ENCODE results near the gene NAPEPLD. TPM values are rescaled to one million over a fixed set of nuclear protein-coding genes. Genes with fewer than 3 reads are reported as not detected.
"Not testable (repeated sequence)": the region's sequence is repeated elsewhere in the genome, so short reads cannot be mapped to it uniquely, and the experiment has no call there.

Gene NAPEPLD
- total RNA-seq (1 to 10 TPM; 2.4 to 3.7 TPM), total RNA-seq (8.2 to 10.3 reads per million in 2 donors)

DNA sequence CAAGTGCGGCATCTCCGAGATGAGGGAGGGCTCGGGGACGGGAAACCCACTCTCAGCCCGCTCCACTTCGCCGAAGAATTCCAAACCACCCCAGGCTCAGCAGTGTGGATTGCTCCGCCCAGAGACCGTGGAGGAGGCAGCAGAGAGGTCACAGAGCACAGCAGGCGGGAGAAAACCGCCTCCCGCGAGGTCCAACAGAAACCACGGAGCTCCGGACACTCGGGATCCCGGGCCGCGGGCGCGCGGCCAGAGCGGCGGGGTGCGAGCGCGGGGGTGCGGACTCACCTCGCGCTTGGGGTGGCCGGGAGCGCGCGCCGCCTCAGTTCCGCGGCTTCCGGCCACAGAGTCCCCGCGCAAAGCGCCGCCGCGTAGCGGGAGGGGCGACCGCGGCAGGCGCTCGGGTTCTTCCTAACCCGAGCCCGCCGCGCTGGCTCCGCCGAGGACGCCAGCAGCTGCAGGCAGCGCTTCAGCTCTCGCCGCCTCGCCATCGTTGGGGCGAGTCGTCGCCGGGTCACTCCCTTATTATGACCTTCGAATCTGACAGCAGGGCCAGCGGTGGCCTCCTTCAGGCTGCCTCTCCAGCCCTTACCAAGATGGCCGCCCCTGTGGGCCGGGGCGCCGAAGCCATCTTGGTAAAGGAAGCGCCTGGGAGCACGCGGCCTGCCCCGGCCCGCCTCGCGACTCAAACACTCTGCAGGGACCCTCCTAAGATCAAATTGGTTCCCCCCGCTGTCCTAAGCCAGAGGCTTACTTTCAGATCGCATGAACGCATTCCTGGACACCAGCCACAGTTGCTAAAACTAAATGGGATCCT is at the start of gene NAPEPLD:
NAPEPLD (minus strand) TSS at position 106 of the 814 bp plus-strand sequence. CDS start 20,323 bp downstream, outside the sequence.
- Mint-ChIP-seq H3K4me3 (peak within 1 kb of the TSS; percentile 94), H3K36me3 (ENCODE audit: low read depth) (peaks cover 7% of the 10 kb centered on the region), H3K27me3 (no peaks in the 10 kb centered on the region), H3K4me1 (peaks cover 25% of the 10 kb centered on the region), H3K27ac (peak within 1 kb of the TSS; percentile 93)
- no peaks in the 10 kb centered on the region for H3K9me3 ChIP-seq (ENCODE audit: control insufficient read depth, low read length, poor library complexity, severe bottlenecking)
- ATAC-seq (peak; percentile 91), DNase-seq (peak; percentile 55 to 64 (median 57))

DNA sequence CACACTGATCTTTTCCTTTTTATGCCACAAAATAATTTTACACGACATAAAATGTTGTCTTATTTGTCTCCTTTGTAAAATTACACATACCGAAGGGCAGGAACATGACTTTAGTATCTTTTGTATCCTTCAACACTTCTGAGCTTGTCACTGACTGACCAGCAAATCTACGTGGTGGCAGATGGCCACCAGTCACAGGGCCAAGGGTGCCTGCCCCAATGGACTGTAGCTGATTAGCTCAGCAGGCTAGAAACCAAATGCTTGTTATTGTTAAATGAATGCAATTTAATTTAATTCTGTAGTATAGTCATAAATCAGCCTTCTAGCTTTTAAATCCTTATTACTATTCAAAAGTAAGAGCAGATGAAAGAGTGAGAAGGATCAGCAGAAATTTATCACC is 49.2 kb upstream of the NAPEPLD start:
- not testable (repeated sequence) for H3K4me1 Mint-ChIP-seq; H3K4me3 Mint-ChIP-seq; H3K27me3 Mint-ChIP-seq; H3K9me3 ChIP-seq (ENCODE audit: control insufficient read depth, low read length, poor library complexity, severe bottlenecking); H3K36me3 Mint-ChIP-seq (ENCODE audit: low read depth); DNase-seq; H3K27ac Mint-ChIP-seq; ATAC-seq

DNA sequence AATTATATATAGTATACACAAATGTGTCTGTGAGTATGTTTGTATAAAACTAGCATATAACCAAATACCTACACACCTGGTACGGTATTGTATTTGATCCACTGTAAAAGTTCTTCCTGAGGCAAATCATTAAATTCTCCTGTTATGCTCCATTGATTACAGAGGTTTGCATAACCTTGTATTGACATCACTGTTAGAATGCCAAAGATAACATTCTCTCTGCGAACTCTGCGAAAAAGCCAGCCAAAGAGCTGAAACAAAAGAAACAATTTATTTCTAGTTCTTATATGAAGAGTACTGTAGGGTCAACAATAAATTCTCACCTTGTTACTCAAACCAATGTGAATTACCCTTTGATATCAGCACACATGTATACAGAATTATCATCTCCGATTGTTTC is 46.5 kb upstream of the NAPEPLD start:
- DNase-seq; ATAC-seq; H3K36me3 Mint-ChIP-seq (ENCODE audit: low read depth); H3K4me1 Mint-ChIP-seq; H3K9me3 ChIP-seq (ENCODE audit: control insufficient read depth, low read length, poor library complexity, severe bottlenecking); H3K27ac Mint-ChIP-seq; H3K4me3 Mint-ChIP-seq; H3K27me3 Mint-ChIP-seq: not testable (repeated sequence)

DNA sequence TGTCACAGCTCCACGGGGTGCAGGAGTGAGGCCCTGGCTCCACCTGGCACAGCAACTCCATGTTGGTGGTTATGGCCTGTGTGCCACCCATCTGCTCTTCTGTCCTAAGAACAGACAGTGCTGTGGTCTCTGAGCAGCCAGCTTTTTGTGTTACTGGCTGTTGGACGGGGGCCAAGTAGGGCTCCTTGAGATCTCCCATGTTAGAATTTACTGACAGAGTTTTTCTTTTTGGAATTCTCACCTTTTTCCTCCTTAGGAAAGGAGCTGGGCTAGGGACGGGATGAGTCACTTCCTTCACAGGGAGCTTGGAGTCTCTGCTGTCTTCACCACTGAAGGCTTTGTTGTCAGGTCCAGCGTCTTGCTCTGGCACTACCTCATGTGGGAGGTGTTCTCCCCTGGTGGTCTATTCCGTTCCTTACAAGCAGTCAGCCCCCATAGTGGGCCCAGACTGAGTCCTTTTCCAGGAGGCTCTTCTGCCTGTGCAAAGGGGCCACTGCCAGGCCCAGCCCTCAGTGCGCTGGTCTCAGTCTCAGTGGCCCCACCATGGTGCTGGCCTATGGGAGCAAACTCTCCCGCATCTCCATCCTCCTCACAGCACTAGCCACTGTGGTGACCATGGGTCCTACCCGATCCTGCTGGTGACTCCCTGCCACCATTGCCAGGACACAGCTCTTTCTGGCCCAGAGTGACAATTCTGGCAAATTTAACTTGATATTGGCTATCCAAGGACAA is 23.7 kb upstream of the NAPEPLD start:
- DNase-seq; H3K36me3 Mint-ChIP-seq (ENCODE audit: low read depth); ATAC-seq; H3K4me3 Mint-ChIP-seq; H3K27me3 Mint-ChIP-seq; H3K9me3 ChIP-seq (ENCODE audit: control insufficient read depth, low read length, poor library complexity, severe bottlenecking); H3K27ac Mint-ChIP-seq; H3K4me1 Mint-ChIP-seq: not testable (repeated sequence)

DNA sequence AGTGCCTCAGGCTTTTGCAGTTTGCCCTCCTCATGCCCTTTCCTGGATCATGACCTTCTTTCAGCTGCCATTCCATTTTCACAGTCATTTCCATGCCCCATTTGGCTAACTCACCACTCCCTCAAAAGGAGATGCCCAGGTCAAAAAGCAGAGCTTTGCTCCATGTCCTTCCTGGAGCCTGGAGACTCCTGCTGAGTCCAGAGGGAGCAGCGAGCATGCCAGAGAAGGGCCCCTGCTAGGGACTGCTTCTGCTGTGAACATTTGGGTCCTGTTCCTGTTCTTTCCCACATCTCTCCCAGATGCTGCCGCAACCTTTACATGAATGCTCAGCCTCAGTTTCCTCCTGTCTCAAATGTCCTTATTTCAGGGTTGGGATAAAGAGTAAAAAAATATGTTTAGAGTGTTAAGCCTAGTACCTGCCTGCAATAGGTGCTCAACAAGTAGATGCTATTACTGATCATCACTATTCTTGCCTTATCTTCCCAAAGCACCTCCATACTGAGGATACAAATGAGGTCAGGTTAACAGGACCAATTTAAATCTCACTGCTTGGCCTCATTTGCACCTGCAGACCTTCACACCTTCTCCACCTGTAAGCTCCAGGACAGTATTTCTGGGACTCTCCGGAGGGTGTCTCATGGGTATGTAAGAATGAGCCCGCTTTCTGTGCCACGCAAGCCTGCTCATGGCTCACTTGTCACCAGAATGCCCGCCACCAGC is 23.0 kb upstream of the NAPEPLD start:
- not testable (repeated sequence) for H3K4me3 Mint-ChIP-seq; ATAC-seq; H3K36me3 Mint-ChIP-seq (ENCODE audit: low read depth); DNase-seq; H3K27ac Mint-ChIP-seq; H3K27me3 Mint-ChIP-seq; H3K9me3 ChIP-seq (ENCODE audit: control insufficient read depth, low read length, poor library complexity, severe bottlenecking); H3K4me1 Mint-ChIP-seq

DNA sequence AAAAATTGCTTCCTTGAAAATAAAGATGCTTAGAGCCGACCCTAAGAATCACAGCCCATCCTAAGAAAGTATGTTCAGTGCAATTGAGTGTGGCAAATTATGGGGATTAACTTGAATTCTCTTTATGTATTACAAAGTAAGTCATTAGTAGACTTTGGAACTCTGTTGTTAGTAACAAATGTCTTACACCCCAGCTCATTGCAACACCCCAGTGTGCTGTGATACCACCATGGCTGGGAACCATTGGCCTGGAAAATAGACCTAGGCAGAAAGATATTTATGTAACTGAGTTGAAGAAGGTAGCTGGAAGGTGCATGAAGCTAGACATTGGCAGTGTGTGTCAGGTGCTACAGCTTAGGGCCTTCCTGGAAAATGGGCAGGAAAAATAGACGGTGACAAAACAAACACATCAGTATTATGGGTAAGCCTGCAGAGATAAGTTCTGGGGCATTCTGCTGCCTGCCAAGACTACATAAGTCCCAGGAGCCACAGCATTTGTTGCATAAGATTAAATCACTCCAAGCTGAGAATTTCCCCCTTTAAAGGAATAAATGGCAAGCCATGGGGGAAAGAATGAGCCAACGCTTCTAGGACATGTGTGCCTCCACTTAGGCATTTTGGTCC is 18.1 kb upstream of the NAPEPLD start:
- H3K36me3 Mint-ChIP-seq (ENCODE audit: low read depth); H3K27ac Mint-ChIP-seq; H3K9me3 ChIP-seq (ENCODE audit: control insufficient read depth, low read length, poor library complexity, severe bottlenecking); ATAC-seq; H3K27me3 Mint-ChIP-seq; H3K4me1 Mint-ChIP-seq; DNase-seq; H3K4me3 Mint-ChIP-seq: not testable (repeated sequence)

DNA sequence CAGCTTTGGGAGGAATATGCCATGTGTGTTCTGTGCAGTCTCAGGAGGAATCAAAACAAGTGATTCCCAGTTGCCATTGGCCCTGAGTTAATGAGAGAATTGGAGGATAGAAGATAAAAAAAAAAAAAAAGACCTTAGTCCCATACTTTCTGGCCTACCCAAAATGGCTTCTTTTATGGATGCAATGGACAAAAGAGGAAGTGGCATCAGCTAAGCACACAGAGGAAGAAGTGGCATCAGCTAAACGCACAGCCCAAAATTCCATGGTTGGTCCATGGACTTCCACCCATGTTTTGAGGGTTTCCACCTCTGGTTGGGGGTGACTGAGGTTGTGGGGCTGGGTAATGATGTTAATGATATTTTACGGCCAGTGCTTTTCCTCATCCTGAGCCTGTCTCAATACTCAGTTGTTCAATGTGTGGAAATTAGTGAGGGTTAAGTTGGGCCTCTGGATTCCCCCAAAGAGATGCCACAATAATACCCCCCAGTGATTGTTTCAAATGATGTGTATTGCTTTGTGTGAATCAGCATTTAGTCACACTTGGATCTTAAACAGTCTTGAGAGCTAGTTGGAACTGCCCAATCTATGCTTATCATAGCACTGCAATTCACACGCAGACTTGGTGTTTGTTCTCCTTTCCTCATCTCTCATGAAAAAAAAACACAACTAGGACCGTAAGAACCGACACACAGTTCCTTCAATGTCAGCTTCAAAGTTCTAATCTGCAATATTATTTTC is 14.4 kb upstream of the NAPEPLD start:
- H3K36me3 Mint-ChIP-seq (ENCODE audit: low read depth); H3K4me3 Mint-ChIP-seq; ATAC-seq; H3K4me1 Mint-ChIP-seq; H3K27ac Mint-ChIP-seq; DNase-seq; H3K9me3 ChIP-seq (ENCODE audit: control insufficient read depth, low read length, poor library complexity, severe bottlenecking); H3K27me3 Mint-ChIP-seq: not testable (repeated sequence)

DNA sequence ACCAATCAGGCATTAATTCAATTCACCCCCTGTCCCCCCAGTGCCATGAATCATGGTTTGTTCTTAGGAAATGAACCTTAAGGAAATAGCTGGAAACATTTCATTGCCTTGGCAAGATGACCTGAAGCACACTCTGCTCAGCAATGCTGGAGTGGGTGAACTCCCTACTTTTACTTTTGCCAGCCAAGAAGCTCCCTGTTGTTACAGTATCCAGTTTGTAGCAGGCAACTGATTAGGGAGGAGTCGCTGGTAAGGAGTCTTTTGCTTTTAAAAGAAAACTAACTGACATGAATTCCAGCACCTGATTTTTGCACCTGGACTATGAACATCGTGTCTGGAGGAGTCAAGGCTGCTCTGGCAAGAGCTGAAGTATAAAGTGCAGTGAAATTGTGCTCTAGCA is 13.7 kb upstream of the NAPEPLD start:
- not testable (repeated sequence) for H3K27me3 Mint-ChIP-seq; H3K36me3 Mint-ChIP-seq (ENCODE audit: low read depth); H3K27ac Mint-ChIP-seq; ATAC-seq; H3K4me3 Mint-ChIP-seq; H3K9me3 ChIP-seq (ENCODE audit: control insufficient read depth, low read length, poor library complexity, severe bottlenecking); H3K4me1 Mint-ChIP-seq; DNase-seq

DNA sequence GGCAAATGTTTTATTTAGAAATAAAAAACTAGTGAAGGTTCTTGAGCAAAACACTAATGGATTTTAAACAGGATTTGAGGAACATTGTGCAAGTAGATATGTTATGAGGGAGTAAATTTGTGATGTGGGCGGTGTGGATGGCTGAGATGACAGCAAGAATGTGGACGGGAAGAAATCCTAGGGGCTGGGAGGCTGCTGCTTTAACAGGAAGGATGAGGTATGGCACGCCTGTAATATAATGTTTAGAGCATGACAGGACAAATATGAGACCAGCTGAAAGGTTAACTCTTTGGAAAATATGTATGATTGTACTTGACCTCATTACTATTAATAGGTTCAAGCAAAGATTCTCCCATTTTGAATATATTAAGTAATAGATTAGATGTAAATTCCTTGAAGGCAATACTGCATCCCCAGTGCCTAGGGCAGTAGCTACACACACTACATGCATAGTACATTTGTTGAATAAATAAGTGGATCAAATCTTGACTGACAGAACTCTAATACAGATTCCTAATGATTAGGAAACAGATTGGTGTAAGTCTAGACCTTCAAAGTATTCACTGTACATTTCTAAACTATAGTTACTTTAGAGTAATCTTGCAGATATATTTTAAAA is 13.2 kb upstream of the NAPEPLD start:
- H3K27me3 Mint-ChIP-seq; H3K36me3 Mint-ChIP-seq (ENCODE audit: low read depth); ATAC-seq; DNase-seq; H3K4me1 Mint-ChIP-seq; H3K27ac Mint-ChIP-seq; H3K9me3 ChIP-seq (ENCODE audit: control insufficient read depth, low read length, poor library complexity, severe bottlenecking); H3K4me3 Mint-ChIP-seq: not testable (repeated sequence)

DNA sequence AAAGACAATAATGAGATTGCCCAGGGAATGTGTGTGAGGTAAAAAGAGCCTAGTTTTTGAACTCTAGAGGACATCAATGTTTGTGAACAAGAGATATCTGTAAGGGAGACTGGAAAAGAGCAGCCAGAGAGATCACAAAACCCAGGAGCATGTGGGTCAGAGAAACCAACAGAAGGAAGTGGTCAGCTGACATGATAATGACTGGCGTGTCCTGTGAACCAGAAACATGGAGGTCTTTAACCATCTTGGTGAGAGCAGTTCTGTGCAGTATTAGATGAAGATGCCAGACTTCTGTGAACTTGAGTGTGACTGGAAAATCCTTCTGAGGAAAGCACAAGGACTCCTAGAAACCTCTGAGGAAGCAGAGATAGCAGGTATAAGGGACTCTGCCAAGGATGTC is 10.2 kb upstream of the NAPEPLD start:
- ATAC-seq; DNase-seq; H3K9me3 ChIP-seq (ENCODE audit: control insufficient read depth, low read length, poor library complexity, severe bottlenecking); H3K4me3 Mint-ChIP-seq; H3K27ac Mint-ChIP-seq; H3K27me3 Mint-ChIP-seq; H3K36me3 Mint-ChIP-seq (ENCODE audit: low read depth): not testable (repeated sequence)
- H3K4me1 Mint-ChIP-seq, result peaks cover 13% of the 10 kb centered on the region

DNA sequence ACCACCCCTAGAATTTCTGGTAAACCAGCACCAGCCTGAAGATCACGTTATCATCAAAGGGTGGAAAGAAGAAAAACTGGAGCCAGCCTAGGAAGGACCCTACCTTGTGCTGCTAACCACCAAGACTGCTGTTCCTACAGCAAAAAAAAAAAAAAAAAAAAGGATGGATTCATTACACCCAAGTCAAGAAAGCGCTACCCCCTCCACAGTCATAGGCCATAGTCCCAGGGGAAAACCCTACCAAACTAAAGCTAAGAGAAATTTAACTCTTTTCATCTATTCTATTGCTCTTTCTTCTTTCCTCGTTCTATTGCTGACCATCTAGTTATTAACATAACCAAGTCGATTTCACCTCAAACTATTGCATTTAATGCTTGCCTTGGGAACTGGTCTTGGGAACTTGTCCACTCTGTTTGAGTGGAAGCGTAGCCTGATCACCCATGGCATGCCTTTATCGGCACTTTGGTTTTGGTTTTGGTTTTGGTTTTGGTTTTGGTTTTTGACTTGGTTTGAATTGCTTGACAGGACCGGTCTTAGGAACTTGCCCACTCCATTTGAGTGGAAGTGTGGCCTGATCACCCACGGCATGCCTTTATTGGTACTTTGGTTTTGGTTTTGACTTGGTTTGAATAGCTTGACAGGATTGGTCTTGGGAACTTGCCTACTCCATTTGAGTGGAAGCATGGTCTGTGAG is 6.6 kb upstream of the NAPEPLD start:
- peaks cover 19% of the 10 kb centered on the region for H3K4me1 Mint-ChIP-seq
- H3K27ac Mint-ChIP-seq, result peak overlapping the region; percentile 91

DNA sequence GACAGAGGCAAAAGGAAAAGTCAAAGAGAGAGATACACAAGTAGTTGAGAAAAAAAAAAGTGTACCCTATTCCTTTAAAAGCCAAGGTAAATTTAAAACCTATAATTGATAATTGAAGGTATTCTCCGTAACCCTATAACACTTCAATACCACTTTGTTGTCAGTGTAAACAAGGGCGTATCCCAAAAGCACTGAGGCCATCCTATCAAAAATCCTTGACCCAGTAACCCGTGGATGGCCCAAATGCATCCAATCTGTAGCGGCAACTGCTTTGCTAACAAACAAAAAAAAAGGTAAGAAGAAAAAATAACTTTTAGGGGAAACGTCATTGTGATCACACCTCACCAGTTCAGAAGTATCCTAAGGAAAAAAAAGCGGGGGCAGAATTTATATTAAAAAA is 5.1 kb upstream of the NAPEPLD start:
- ATAC-seq, result no peak

More for the DNA sequence above, 6.6 kb upstream of the NAPEPLD start:
- ATAC-seq, result peak; percentile 40
- DNase-seq; H3K27me3 Mint-ChIP-seq; H3K36me3 Mint-ChIP-seq (ENCODE audit: low read depth); H3K9me3 ChIP-seq (ENCODE audit: control insufficient read depth, low read length, poor library complexity, severe bottlenecking): not testable (repeated sequence)
- peak overlapping the region; percentile 87 for H3K4me3 Mint-ChIP-seq

More for the DNA sequence above, 5.1 kb upstream of the NAPEPLD start:
- H3K9me3 ChIP-seq (ENCODE audit: control insufficient read depth, low read length, poor library complexity, severe bottlenecking), result no peaks in the 10 kb centered on the region
- Mint-ChIP-seq H3K27me3 (no peaks in the 10 kb centered on the region), H3K4me3 (no peak overlapping the region), H3K27ac (peak overlapping the region; percentile 83), H3K36me3 (ENCODE audit: low read depth) (peaks cover 7% of the 10 kb centered on the region), H3K4me1 (peaks cover 24% of the 10 kb centered on the region)
- DNase-seq, result no peak
